Spinal cord (tissue), 10 donors: ENCODE results near the gene YEATS4. TPM values are rescaled to one million over a fixed set of nuclear protein-coding genes. Genes with fewer than 3 reads are reported as not detected.

Experiments
- DNase-seq, 6 donors: peaks; one replicate each; pipeline versions ENCODE4 v3.0.0 to v3.0.0-alpha.2; 2013 to 2015; ENCODE audit warnings: low spot score in 6 of 6, low read depth in 4 of 6
- H3K27ac ChIP-seq: one replicate; pipeline ENCODE4 v1.5.1; 2013; ENCODE audit warnings: low read depth, low read length, control low read depth
- H3K27me3 ChIP-seq: one replicate; pipeline ENCODE4 v1.6.1; 2013; ENCODE audit warnings: low read length; ENCODE audit not compliant: control insufficient read depth, insufficient read depth
- H3K36me3 ChIP-seq: one replicate; pipeline ENCODE4 v1.6.1; 2013; ENCODE audit warnings: low read length; ENCODE audit not compliant: control insufficient read depth, insufficient read depth
- H3K4me1 ChIP-seq: one replicate; pipeline ENCODE4 v1.6.1; 2013; ENCODE audit warnings: low read length; ENCODE audit not compliant: control insufficient read depth, insufficient read depth
- H3K4me3 ChIP-seq: one replicate; pipeline ENCODE4 v1.5.1; 2013; ENCODE audit warnings: low read depth, low read length, control low read depth
- H3K9me3 ChIP-seq: one replicate; pipeline ENCODE4 v1.6.1; 2013; ENCODE audit warnings: low read length; ENCODE audit not compliant: control insufficient read depth, insufficient read depth
- WGBS: methylation state at CpG from one replicate; pipeline ENCODE4 v1.1.5; 2013; ENCODE audit warnings: missing lambda C conversion rate; ENCODE audit not compliant: insufficient coverage; 5-methylcytosine and 5-hydroxymethylcytosine counted together
- polyA plus RNA-seq, 2 donors: library from polyadenylated mRNA; unstranded; fragments of 120-200 nt; gene quantifications; one replicate each; pipeline ENCODE4 v1.2.1, GENCODE V29; 2013; ENCODE audit not compliant: insufficient read length in 2 of 2
- total RNA-seq, 2 donors: library from RNA; depleted of rRNA in 1 of 2; stranded (reverse); fragments of 120-200 nt in 1 of 2; fragments of >200 nt in 1 of 2; gene quantifications; one replicate each; pipeline versions ENCODE4 v1.2.3 to v1.2.4, GENCODE V29; 2013 to 2014
- donor health status: healthy.

Gene YEATS4
- total and polyA plus RNA-seq, 4 donors, result 21.7 to 29.8 (median 27.4) TPM

DNA sequence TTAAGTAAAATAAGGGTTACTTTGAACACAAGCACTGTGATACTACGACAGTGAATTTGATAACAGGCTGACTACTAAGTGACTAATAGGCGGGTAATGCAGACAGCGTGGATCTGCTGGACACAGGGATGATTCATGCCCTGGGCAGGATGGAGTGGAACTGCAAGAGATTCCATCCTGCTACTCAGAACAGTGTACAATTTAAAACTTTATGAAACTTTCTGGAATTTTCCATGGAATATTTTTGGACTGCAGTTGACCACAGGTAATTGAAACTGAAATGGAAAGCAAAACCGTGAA lies 46.0 kb downstream of the YEATS4 start:
- no peaks in the 10 kb centered on the region for H3K36me3 ChIP-seq
- H3K27me3 ChIP-seq, result no peaks in the 10 kb centered on the region
- DNase-seq, result no peak
- H3K4me3 ChIP-seq, result no peak overlapping the region
- WGBS, result 90% methylated on average over 2 of the region's 4 CpGs
- no peak overlapping the region for H3K27ac ChIP-seq
- H3K9me3 ChIP-seq, result no peaks in the 10 kb centered on the region
- no peaks in the 10 kb centered on the region for H3K4me1 ChIP-seq

DNA sequence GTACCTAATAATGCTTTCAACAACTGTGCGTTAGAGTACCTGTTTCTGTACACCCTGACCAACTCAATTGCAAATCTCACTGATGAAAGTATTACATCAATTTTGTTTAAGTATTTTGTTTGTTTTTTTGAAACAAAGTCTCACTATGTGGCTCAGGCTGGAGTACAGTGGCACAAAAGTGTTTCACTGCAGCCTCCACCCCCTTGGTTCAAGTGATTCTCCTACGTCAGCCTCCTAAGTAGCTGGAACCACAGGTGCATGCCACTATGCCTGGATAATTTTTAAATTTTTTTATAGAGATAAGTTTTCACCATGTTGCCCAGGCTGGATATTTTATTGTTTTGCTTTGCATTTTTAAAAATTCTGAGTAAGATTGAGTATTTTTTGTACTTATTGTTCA lies 46.7 kb downstream of the YEATS4 start:
- Histone ChIP-seq H3K4me1 (no peaks in the 10 kb centered on the region), H3K9me3 (no peaks in the 10 kb centered on the region), H3K27me3 (no peaks in the 10 kb centered on the region), H3K36me3 (no peaks in the 10 kb centered on the region), H3K27ac (no peak overlapping the region), H3K4me3 (no peak overlapping the region)
- no peak for DNase-seq
- no CpG with 5 or more reads among the region's 2 CpGs for WGBS

DNA sequence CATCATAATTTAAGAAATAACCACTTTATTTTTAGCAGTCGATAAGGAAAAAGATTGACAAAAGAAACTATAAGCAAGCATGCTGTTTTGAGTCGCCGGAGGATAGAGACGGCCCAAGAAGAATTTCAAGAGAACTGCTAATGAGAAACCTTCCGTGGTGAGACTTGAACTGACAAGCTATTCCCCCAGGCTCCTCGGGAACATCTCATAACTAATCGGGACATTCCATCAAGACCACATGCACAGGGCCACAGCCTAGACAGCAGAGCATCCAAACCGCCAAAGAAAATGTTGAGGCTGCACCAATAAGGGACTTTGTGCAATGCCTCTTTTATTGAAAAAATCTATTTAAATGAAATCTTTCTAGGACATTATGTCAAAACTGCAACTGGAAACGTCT lies 51.0 kb downstream of the YEATS4 start:
- WGBS, result 79% methylated on average over 5 of the region's 9 CpGs
- Histone ChIP-seq H3K36me3 (no peaks in the 10 kb centered on the region), H3K4me3 (no peak overlapping the region), H3K27ac (no peak overlapping the region), H3K9me3 (no peaks in the 10 kb centered on the region), H3K4me1 (no peaks in the 10 kb centered on the region), H3K27me3 (no peaks in the 10 kb centered on the region)
- DNase-seq, result no peak

DNA sequence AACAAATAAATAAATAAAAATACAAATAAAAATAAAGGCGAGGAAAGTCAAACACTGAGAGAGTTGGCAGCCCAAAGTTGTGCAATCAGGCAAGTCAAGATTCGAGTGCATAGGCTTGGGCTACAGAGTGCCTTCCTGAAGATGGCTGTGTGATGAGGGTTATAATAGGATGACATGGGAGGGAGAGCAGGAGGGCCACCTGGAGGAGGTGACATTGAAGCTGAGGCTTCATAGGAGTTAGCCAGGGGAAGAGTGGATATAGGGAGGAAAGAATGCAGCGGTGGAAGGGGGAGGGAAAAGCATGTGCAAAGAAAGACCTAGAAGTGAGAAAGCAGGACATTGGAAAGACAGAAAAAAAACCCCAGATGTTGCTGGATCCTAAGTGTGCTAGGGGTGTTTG lies 53.1 kb downstream of the YEATS4 start:
- Histone ChIP-seq H3K4me3 (no peak overlapping the region), H3K27ac (no peak overlapping the region), H3K27me3 (no peaks in the 10 kb centered on the region), H3K4me1 (peaks cover 5% of the 10 kb centered on the region), H3K9me3 (no peaks in the 10 kb centered on the region), H3K36me3 (no peaks in the 10 kb centered on the region)
- DNase-seq, result no peak
- 90% methylated on average over 2 of the region's 3 CpGs for WGBS

DNA sequence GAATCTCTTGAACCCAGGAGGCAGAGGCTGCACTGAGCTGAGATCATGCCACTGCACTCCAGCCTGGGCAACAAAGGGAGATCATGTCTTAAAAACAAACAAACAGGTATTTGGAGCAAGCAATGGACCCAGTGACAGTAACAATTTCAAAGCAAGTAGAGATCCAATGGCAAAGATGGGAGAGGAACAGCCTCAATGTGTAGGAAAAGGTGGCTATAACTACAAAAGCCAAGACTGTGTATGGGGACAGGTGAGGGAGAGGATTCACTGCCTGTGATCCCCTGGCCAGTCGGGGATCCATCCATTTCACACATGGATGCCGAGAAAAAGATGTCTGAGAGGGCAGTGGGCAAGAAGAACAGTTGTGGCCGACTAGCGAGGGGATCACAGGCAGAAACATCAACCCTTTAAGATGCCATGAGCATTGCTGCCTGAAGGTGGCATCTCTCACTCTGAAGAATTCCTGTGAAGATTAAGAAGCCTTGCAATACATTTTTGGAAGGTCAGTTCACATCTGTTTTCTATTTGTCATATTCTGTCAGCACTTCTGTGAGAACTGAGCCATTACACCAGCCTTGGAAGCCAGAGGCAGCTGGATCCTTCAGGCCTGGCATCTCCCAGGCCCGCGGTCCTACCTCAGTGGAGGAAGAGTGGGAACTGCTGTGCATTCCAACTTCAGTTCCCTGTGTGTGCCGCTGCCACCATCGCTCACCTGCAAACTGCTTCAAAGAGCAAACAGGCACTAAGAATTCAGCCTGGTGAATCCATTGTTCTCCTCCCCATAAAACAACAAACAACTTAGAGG lies 56.1 kb downstream of the YEATS4 start:
- Histone ChIP-seq H3K27ac (peak overlapping the region; percentile 25), H3K4me3 (no peak overlapping the region), H3K9me3 (no peaks in the 10 kb centered on the region), H3K36me3 (no peaks in the 10 kb centered on the region), H3K27me3 (no peaks in the 10 kb centered on the region), H3K4me1 (peaks cover 5% of the 10 kb centered on the region)
- 40% methylated on average over 6 of the region's 8 CpGs for WGBS
- peak; percentile 26 to 84 (median 46) for DNase-seq

DNA sequence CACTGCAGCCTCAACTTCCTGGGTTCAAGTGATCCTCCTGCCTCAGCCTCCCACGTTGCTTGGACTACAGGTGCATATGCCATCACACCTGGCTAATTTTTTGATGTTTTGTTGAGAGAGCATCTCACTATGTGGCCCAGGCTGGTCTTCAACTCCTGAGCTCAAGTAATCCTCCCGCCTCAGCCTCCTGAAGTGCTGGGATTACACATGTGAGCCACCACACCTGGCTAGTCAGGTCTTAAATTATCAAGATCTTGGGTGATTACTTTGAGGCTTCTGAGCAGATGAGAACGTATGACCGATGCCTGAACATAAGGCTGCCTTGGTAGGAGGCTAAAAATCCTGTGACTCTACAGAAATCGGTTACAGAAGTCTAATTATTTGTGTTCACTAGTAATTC lies 57.7 kb downstream of the YEATS4 start:
- H3K27ac ChIP-seq, result no peak overlapping the region
- no peak overlapping the region for H3K4me3 ChIP-seq
- DNase-seq, result no peak
- peaks cover 5% of the 10 kb centered on the region for H3K4me1 ChIP-seq
- H3K9me3 ChIP-seq, result no peaks in the 10 kb centered on the region
- no CpG with 5 or more reads among the region's 5 CpGs for WGBS
- H3K36me3 ChIP-seq, result no peaks in the 10 kb centered on the region
- no peaks in the 10 kb centered on the region for H3K27me3 ChIP-seq

DNA sequence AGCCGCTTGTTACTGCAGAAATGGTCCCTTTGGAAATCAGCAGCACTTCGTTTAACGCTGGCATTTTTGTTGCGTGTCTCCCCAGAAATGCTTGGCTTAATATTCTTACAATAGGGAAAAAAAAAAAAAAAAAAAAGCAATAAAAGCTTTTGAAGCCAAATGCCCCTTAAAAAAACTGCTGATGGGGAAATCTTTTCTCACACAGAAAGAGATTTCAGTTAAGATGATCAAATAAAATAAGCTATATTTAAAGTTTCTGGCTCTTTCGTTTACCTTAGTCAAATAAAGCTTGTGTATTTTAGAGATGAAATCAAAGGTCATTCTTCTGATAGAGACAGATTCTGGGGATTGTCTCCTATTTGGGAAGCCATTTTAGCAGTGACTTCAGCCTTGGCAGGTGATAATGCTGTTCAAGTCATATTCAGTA lies 58.2 kb downstream of the YEATS4 start:
- H3K27me3 ChIP-seq, result no peaks in the 10 kb centered on the region
- H3K36me3 ChIP-seq, result no peaks in the 10 kb centered on the region
- no peak overlapping the region for H3K4me3 ChIP-seq
- DNase-seq, result peak in 1 of 6 donors; percentile 41
- no CpG with 5 or more reads among the region's 5 CpGs for WGBS
- H3K27ac ChIP-seq, result no peak overlapping the region
- H3K4me1 ChIP-seq, result peaks cover 5% of the 10 kb centered on the region
- H3K9me3 ChIP-seq, result no peaks in the 10 kb centered on the region

DNA sequence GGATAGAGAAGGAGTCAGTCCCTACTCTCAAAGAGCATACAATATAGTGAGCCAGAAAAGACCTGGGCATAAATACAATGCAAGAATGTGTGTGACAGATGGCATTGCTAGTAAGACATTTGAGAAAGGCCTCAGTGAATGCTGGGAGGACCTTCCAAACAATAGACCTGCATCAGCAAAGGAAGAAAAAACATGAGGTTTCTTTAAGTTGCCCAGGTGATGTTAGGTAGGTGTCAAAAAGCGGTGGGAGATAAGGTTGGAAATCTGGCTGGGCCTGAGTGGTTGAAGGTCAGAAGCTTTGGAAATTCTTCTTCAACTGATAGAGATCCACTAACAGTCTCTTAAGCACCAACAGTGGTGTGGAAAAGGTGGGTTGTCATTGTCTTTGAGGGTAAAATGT lies 60.2 kb downstream of the YEATS4 start:
- H3K36me3 ChIP-seq, result no peaks in the 10 kb centered on the region
- H3K4me1 ChIP-seq, result peaks cover 5% of the 10 kb centered on the region
- no CpG with 5 or more reads among the region's 1 CpG for WGBS
- DNase-seq, result no peak
- H3K27me3 ChIP-seq, result no peaks in the 10 kb centered on the region
- H3K4me3 ChIP-seq, result no peak overlapping the region
- H3K9me3 ChIP-seq, result no peaks in the 10 kb centered on the region
- H3K27ac ChIP-seq, result no peak overlapping the region

DNA sequence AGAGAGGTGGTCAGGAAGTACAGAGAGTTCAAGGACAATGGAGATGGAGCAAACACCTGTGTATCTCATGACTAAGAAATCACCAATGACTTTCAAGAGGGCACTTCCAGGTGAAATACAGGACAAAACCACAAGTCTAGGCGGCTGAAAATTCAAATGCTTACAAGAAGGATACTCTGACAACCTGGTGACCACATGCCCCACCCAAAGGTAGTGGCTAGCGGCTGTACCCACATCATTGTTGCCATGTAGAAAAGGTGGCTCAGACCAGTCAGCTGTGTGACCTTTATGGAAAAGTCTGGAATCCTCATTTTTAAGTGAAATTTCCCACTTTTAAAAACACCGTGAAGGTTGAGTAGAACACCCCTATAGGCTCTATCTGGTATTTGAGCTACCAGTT lies 62.0 kb downstream of the YEATS4 start:
- WGBS, result 100% methylated on average over 1 of the region's 3 CpGs
- Histone ChIP-seq H3K4me1 (no peaks in the 10 kb centered on the region), H3K36me3 (no peaks in the 10 kb centered on the region), H3K9me3 (no peaks in the 10 kb centered on the region), H3K27me3 (no peaks in the 10 kb centered on the region), H3K4me3 (no peak overlapping the region), H3K27ac (no peak overlapping the region)
- DNase-seq, result no peak

DNA sequence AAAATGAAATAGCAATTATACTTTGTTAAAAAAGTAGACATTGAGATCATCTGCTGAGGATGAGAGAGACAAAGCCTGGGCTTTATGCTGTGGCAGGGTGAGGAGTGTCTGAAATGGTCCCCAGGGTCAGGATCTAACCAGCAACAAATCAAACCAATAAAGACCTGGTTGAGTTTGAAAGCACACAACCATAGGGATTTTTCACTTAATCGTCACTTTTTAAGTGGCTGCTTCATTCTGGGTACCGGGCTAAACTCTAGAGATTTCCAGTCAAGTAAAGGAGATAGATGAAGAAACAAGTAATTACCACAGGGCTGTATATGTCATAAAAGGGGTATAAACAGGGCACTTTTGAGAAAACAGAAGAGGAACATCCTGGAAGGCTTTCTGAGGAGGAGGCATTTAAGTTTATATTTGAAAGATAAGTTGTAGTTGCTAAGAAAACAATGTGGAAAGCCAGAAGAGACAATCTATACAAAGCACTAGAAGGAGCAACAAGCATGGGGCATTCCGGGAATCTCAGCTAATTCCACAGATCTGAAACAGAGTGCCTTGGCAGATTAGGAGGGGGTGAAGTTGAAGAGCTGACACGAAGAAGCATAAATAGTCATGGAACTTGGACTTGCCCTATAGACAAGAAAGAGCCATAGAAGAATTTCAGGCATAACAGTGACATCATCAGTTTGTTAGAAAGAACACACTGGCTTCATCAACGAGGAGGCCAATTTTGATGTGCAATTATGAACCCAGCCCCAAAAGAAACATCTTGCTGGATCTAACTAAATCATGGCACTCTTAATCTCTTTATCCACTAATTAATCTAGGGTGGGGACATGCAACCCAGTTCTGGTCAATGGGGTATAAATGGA lies 63.7 kb downstream of the YEATS4 start:
- no peaks in the 10 kb centered on the region for H3K36me3 ChIP-seq
- H3K4me1 ChIP-seq, result no peaks in the 10 kb centered on the region
- no peaks in the 10 kb centered on the region for H3K27me3 ChIP-seq
- no peak overlapping the region for H3K27ac ChIP-seq
- no peak for DNase-seq
- H3K9me3 ChIP-seq, result no peaks in the 10 kb centered on the region
- 83% methylated on average over 2 of the region's 5 CpGs for WGBS
- H3K4me3 ChIP-seq, result no peak overlapping the region
